Stimulated activated CD8-positive, alpha-beta memory T cell treated with anti-CD3 and anti-CD28 coated beads, Interleukin-2, amount 100 ng/mL, for 1 hour (primary cell): ENCODE measurements around the gene PSMD14.
"Not testable (repeated sequence)": the region's sequence is repeated elsewhere in the genome, so short reads cannot be mapped to it uniquely, and the experiment has no call there.

ENCODE experiments used
- DNase-seq, 2 donors: peaks; one replicate each; pipeline ENCODE4 v3.0.0-alpha.2; 2020; ENCODE audit warnings: low read depth in 2 of 2

Gene PSMD14

GRCh38 chr2:161335626-161336025 is 27.4 kb downstream of the PSMD14 start:
- DNase-seq, result no peak

GRCh38 chr2:161337247-161337646 is 29.0 kb downstream of the PSMD14 start:
- no peak for DNase-seq

DNA sequence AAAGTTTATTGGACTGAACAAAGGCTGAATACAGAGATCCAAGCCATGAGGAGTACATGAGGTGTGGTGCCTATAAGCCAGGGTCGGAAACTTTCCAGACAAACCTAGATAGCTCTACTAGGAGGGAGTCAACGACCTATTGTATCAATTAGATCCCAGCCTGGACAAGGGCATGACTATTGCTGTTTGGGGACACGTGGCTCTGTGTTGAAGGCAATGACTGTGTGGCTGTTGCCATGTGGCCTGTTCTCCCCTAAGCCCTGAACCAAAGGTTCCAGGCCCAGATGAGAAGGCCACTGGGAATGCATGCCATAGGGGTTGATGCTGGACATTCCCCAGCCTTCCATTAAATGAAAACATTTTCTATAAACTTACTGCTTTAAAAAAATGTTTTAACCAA is 31.3 kb downstream of the PSMD14 start:
- DNase-seq, result not testable (repeated sequence)

GRCh38 chr2:161340930-161341413 is 32.7 kb downstream of the PSMD14 start:
- not testable (repeated sequence) for DNase-seq

DNA sequence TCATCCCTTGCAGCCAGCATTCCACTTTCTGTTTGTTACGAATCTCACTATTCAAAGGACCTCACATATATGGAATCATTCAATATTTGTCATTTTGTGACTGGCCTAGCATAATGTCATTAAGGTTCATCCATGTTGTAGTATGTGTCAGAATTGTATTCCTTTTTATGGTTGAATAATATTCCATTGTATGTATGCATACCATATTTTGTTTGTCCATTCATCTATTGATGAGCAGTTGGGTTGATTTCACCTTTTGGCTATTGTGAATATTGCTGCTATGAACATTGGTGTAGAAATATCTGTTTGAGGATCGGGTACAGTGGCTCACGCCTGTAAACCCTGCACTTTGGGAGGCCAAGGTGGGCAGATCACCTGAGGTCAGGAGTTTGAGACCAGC is 35.0 kb downstream of the PSMD14 start:
- no peak for DNase-seq

GRCh38 chr2:161344692-161345091 is 36.5 kb downstream of the PSMD14 start:
- no peak for DNase-seq

- DNase-seq, result no peak
Observed at GRCh38 chr2:161351678-161352077, 43.5 kb downstream of the PSMD14 start.

DNA sequence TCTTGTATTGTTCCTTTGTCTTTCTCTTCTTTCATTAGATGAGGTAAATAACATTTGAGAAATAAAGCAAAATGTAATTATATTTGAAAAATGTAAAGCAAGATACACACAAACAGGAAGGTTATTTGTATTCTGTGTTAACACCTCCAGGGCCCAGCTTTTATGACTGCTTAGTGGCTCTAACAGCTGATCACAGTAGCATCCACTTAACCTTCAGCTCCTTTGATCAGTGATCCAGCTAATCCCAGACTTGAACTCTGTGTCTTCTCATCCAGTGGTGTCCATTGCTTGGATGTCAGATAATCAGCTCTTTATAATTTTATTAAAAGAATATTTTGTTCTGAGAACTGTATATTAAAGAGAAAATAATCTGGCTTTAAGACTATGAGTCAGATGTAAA is 44.5 kb downstream of the PSMD14 start:
- no peak for DNase-seq

- no peak for DNase-seq
Observed at GRCh38 chr2:161353543-161353942, 45.3 kb downstream of the PSMD14 start.

DNA sequence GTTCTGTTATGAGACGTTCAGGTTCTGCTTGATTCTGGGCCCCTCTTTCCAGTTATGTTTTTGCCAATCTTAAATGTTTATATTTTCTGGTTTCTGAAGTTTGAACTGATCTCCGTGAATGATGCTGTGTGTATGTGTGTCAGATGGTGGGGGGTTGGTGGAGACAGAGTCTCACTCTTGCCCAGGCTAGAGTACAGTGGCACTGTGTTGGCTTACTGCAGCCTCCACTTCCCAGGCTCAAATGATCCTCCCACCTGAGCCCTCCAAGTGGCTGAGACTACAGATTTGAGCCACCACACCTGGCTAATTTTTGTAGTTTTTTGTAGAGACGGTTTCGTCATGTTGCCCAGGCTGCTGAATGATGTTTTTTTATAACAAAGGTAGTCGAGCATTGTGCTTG is 45.9 kb downstream of the PSMD14 start:
- no peak for DNase-seq

GRCh38 chr2:161355106-161355505 is 46.9 kb downstream of the PSMD14 start:
- no peak for DNase-seq

- no peak for DNase-seq
Observed at GRCh38 chr2:161355983-161356382, 47.8 kb downstream of the PSMD14 start.

- no peak for DNase-seq
Observed at GRCh38 chr2:161357097-161357496, 48.9 kb downstream of the PSMD14 start.

GRCh38 chr2:161358838-161359237 is 50.6 kb downstream of the PSMD14 start:
- DNase-seq, result no peak

DNA sequence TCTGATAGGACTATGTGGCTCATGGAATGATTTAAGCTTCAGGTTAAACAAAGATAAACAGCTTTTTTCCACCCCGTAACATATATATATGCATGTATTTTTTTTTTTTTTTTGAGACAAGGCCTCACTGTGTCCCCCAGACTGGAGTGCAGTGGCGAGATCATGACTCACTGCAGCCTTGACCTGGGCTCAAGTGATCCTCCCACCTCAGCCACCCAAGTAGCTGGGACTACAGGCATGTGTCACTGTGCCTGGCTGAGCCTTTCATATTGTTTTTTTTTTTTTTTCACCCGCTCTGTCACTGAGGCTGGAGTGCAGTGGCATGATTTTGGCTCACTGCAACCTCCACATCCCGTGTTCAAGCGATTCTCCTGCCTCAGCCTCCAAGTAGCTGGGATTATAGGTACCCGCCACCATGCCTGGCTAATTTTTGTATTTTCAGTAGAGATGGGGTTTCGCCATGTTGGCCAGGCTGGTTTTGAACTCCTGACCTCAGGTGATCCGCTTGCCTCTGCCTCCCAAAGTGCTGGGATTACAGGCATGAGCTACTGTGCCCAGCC is 52.0 kb downstream of the PSMD14 start:
- DNase-seq, result not testable (repeated sequence)

- no peak for DNase-seq
Observed at GRCh38 chr2:161362568-161363166, 54.4 kb downstream of the PSMD14 start.

GRCh38 chr2:161367675-161368074 is 59.5 kb downstream of the PSMD14 start:
- no peak for DNase-seq

- DNase-seq, result no peak
Observed at GRCh38 chr2:161369311-161369710, 61.1 kb downstream of the PSMD14 start.

DNA sequence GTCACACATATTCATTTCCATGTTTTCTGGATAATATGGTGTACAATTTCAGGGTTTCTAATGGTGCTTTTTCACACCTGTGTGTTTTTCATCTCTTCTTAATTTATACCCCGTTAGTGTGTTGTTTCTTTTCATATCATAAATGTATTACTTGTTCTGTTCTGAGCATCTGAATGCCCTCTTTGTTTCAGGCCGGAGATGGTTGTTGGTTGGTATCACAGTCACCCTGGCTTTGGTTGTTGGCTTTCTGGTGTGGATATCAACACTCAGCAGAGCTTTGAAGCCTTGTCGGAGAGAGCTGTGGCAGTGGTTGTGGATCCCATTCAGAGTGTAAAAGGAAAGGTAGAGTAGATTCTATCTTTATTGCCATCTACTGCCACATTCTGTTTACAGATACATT is 62.8 kb downstream of the PSMD14 start:
- no peak for DNase-seq

GRCh38 chr2:161371869-161372268 is 63.6 kb downstream of the PSMD14 start:
- DNase-seq, result no peak

GRCh38 chr2:161373942-161374341 is 65.7 kb downstream of the PSMD14 start:
- no peak for DNase-seq

- DNase-seq, result no peak
Observed at GRCh38 chr2:161374446-161374845, 66.2 kb downstream of the PSMD14 start.

DNA sequence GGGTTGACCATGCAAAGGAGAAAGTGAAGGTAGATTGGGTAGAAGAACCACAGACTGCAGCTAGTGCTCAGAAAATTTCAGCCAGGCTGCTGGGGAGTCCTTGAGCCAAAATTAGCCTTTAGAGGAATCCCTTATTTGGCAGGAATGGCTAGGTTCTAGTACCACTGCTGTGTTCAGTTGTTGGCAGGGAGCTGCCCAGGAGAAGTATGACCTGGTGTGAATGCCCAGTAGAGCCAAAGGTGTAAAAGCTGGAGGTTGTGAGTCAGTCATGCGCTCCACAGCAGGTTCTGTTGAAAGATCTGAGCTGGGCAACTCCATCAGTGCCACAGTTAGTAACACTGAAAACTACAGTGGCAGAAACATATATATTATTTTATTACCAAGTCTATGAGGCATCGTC is 71.5 kb downstream of the PSMD14 start:
- DNase-seq, result no peak

- DNase-seq, result no peak
Observed at GRCh38 chr2:161381546-161381945, 73.3 kb downstream of the PSMD14 start.
